Measurements from ENCODE around the gene SMYD5. TPM values are rescaled to one million over a fixed set of nuclear protein-coding genes. Genes with fewer than 3 reads are reported as not detected.
A peak's percentile ranks its signal among the peaks of the same experiment; 100 is the strongest.

The SMYD5 gene
- total and polyA plus RNA-seq, 9 of the 15 experiments (the other 6 are each of a cell fraction or from before 2014, with no cell fraction given): 11.4 to 56.8 (median 32.0) TPM

- TF ChIP-seq NR2F6 (CRISPR knock-in tag; IDR thresholded peaks at IDR 0.05) (no peak), CREB3L1 (IDR thresholded peaks at IDR 0.05; ENCODE audit: borderline replicate concordance, low read depth) (peak; percentile 88), TFAP4 (CRISPR knock-in tag; IDR thresholded peaks at IDR 0.05; ENCODE audit: borderline replicate concordance) (peak; percentile 74; the same call in 1 of the 2 replicates), ZNF589 (CRISPR knock-in tag; IDR thresholded peaks at IDR 0.05; ENCODE audit: low read depth) (0 out of 2 replicates have a peak, but pooled peaks have one; percentile 42), KLF13 (tag; IDR thresholded peaks at IDR 0.05; ENCODE audit: borderline replicate concordance, low read depth) (peak; percentile 97), TBP (optimal IDR thresholded peaks at IDR 0.05; ENCODE audit: low read depth, low read length) (peak; percentile 75), ZNF551 (CRISPR knock-in tag; IDR thresholded peaks at IDR 0.05) (no peak), JUN (IDR thresholded peaks at IDR 0.05; ENCODE audit: borderline replicate concordance, low read depth, low read length) (peak; percentile 61; the same call in 1 of the 2 replicates), JUN (CRISPR knock-in tag; IDR thresholded peaks at IDR 0.05; ENCODE audit: borderline replicate concordance) (no peak), NFE2 (IDR thresholded peaks at IDR 0.05; ENCODE audit: low read depth) (no peak), MAZ (CRISPR knock-in tag; conservative IDR thresholded peaks at IDR 0.05 in 1 of 2, IDR thresholded peaks at IDR 0.05 in 1 of 2) (peak in 1 of 2 experiments; percentile 65; a peak in 3 of 4 replicates), NFYB (IDR thresholded peaks at IDR 0.05; ENCODE audit: extremely low read depth, insufficient read length) (no peak), AFF4 (CRISPR knock-in tag; IDR thresholded peaks at IDR 0.05) (0 out of 2 replicates have a peak, but pooled peaks have one; percentile 13), THAP12 (CRISPR knock-in tag; IDR thresholded peaks at IDR 0.05) (0 out of 2 replicates have a peak, but pooled peaks have one; percentile 44)
These were observed at the start of gene SMYD5 (continued) for GRCh38 chr2:73214120-73215035.

Measured in K562 (cell line).